NB4 (cell line): ENCODE results near the gene C16orf82.
"Not testable (repeated sequence)": the region's sequence is repeated elsewhere in the genome, so short reads cannot be mapped to it uniquely, and the experiment has no call there.

ENCODE experiments used
- DNase-seq: peaks from one replicate; pipeline ENCODE4 v3.0.0; 2010; ENCODE audit warnings: low read depth
- H3K4me3 ChIP-seq: one replicate; pipeline ENCODE4 v1.5.1; 2011; ENCODE audit warnings: mild to moderate bottlenecking, low read depth, low read length, moderate library complexity
- MYC ChIP-seq: IDR thresholded peaks from 2 replicates; pipeline ENCODE4 v1.6.1; 2011; ENCODE audit warnings: low read depth, low read length
- POLR2A ChIP-seq: IDR thresholded peaks from 2 replicates; pipeline ENCODE4 v1.6.1; 2011; ENCODE audit warnings: mild to moderate bottlenecking; ENCODE audit not compliant: insufficient read length; ENCODE audit errors: extremely low read depth
- TF ChIP-seq, protein P1 (sequence below): IDR thresholded peaks from one replicate; pipeline ENCODE4 v1.5.1; 2012; ENCODE audit warnings: low read depth, low read length
- TF ChIP-seq, protein P2 (sequence below): IDR thresholded peaks from 2 replicates; pipeline ENCODE4 v1.6.1; 2011; ENCODE audit warnings: low read depth, low read length

C16orf82 gene

DNA sequence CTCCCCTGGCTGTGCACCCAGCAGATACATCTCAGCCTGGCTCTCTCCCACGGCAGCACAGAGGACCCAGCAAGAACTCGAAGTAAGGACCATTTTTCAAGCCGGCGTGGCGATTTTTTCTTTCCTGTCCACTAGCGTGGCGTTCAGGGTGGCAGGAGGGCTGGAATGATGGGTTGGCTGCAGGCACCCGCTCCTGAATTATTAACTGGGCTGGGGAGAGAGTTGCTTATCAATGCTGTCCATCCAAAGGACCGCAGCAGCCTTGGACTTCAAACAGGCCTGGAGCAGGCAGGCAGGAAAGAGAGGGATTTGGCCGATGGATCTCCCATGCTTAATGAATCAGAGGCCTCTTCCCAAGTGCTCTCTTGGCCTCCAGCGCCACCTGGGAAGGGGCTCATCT, 7.0 kb downstream of the C16orf82 start:
- no peak for TF ChIP-seq POLR2A
- TF ChIP-seq, protein P1, sequence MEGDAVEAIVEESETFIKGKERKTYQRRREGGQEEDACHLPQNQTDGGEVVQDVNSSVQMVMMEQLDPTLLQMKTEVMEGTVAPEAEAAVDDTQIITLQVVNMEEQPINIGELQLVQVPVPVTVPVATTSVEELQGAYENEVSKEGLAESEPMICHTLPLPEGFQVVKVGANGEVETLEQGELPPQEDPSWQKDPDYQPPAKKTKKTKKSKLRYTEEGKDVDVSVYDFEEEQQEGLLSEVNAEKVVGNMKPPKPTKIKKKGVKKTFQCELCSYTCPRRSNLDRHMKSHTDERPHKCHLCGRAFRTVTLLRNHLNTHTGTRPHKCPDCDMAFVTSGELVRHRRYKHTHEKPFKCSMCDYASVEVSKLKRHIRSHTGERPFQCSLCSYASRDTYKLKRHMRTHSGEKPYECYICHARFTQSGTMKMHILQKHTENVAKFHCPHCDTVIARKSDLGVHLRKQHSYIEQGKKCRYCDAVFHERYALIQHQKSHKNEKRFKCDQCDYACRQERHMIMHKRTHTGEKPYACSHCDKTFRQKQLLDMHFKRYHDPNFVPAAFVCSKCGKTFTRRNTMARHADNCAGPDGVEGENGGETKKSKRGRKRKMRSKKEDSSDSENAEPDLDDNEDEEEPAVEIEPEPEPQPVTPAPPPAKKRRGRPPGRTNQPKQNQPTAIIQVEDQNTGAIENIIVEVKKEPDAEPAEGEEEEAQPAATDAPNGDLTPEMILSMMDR: no peak
- no peak for TF ChIP-seq MYC
- TF ChIP-seq, protein P2, sequence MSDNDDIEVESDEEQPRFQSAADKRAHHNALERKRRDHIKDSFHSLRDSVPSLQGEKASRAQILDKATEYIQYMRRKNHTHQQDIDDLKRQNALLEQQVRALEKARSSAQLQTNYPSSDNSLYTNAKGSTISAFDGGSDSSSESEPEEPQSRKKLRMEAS: no peak
- H3K4me3 ChIP-seq: no peak overlapping the region
- no peak for DNase-seq

DNA sequence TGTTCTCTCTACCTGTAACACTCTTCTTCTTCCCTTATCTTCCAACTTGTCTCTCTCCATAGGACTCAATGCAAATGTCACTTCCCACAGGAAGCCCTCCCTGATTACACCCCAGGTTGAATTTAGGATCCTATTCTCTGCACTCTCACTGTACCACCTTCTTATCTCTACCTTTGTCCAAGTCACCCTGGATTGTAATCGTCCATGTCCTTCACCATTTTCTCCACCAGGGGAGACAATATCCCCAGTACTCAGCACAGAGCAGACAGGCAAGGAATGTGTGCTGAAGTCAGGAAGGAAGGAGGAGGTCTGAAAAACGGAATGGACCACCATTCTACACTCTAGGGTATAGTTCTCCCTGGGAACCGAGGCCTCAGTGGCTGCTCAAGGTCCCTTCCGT, 14.2 kb downstream of the C16orf82 start:
- DNase-seq: no peak
- H3K4me3 ChIP-seq: no peak overlapping the region
- TF ChIP-seq MYC: no peak
- TF ChIP-seq, protein P2: no peak
- TF ChIP-seq, protein P1: peak; percentile 34

DNA sequence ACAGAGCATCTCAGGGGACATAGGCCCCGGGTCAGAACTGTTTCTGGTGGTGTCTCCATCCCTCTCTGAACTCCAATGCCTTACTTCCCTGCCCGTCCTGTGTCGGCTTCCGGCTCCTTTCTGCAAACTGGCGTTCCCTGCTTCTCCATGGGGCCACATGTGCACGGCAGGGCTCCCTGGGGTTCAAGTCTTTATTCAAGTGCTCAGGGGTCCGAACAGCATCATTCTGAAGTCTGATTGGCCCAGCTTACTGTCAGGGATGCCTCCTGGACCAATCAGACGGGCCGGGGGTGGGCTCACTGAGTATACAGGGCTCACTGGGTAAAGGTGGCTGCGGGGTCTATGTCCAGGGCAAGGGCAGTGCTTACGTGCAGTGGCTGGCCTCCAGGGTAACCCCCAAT, 17.1 kb downstream of the C16orf82 start:
- TF ChIP-seq MYC (no peak), POLR2A (no peak)
- TF ChIP-seq, protein P1: no peak
- TF ChIP-seq, protein P2: no peak
- no peak overlapping the region for H3K4me3 ChIP-seq
- DNase-seq: no peak

DNA sequence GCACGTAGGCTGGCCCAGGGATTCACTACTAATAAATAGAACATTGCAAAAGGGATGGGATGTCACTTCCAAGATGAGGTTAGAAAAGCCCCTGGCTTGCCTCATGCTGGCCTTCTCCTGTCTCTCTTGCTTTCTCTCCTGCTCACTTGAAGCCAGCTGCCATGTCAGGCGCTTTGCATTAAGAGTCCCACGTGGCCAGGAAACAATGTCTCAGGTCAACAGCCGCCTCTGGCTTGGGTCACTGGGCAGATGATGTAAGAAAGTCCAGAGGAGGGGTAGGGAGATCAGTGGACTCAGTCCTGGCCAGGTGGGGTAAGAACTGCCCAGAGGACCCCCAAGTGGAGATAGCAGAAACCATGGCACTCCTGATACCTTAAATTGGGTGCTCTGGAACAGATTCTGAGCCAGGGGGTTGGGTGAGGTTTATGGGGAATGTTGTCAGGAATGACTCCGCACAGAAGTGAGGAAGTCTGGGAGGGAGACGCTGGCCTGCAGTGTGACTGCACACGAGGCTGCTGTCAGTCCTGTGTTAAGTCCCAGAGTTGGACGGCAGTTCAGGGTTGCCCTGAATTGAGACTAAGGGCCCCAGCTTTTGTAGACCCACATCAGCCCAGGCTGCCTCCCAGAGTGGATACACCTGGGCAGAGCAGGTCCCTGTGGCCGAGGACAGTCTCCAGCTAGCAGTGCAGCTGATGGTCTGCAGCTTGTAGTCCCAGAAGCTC, 17.7 kb downstream of the C16orf82 start:
- no peak for DNase-seq
- TF ChIP-seq, protein P2: no peak
- TF ChIP-seq, protein P1: no peak
- no peak for TF ChIP-seq MYC
- TF ChIP-seq POLR2A: no peak
- H3K4me3 ChIP-seq: no peak overlapping the region

DNA sequence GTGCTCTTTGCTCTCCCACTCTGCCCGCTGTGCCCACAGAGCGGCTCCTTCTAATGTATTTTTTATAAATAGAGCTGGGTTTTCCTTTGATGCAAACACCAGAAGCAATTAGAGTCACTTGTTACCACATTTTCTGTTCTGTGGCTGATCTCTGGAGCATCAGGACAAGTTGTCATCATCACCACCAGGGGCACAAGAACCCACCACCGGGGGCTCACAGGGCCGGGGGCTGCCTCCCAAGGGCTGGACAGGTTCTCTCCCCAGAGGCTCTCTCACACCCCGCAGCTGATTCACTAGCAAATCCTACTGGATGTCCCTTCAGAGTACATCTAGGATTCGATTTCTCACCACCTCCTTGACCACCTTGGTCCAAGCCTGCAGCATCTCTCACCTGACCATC, 18.5 kb downstream of the C16orf82 start:
- DNase-seq: no peak
- H3K4me3 ChIP-seq: no peak overlapping the region
- TF ChIP-seq POLR2A: no peak
- no peak for TF ChIP-seq MYC
- TF ChIP-seq, protein P2: no peak
- TF ChIP-seq, protein P1: no peak

DNA sequence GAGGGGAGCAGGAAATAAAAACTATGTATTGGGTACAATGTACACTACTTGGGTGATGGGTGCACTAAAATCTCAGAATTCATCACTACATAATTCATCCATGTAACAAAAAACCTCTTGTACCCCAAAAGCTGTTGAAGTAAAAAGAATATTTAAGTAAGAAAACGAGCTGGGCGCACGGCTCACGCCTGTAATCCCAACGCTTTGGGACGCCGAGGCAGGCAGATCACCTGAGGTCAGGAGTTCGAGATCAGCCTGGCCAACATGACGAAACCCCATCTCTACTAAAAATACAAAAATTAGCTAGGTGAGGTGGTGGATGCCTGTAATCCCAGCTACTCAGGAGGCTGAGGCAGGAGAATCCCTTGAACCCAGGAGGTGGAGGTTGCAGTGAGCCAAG, 19.3 kb downstream of the C16orf82 start:
- not testable (repeated sequence) for H3K4me3 ChIP-seq, DNase-seq
